B cell (primary cell): ENCODE data around the gene PTPN14. TPM values are rescaled to one million over a fixed set of nuclear protein-coding genes. Genes with fewer than 3 reads are reported as not detected.

Experiments
- ATAC-seq: fragments of 200-7000 bp; cut with Tn5 transposase; one replicate; pipeline ENCODE4 v1.10.0; 2021; ENCODE audit warnings: low read depth, mild to moderate bottlenecking, moderate number of reproducible peaks, moderate library complexity
- CTCF ChIA-PET: fragments of 350-600 bp; sonication (Branson Sonifier 250); formaldehyde crosslinking; loops from one replicate; lab custom pipeline; 2021; ENCODE audit warnings: antibody characterized with exemption, inconsistent platforms; lab: Charles Lee
- POLR2A ChIA-PET: fragments of 350-600 bp; sonication (Branson Sonifier 250); formaldehyde crosslinking; loops from one replicate; lab custom pipeline; 2021; ENCODE audit warnings: antibody characterized with exemption; lab: Charles Lee
- DNase-seq: peaks from one replicate; pipeline ENCODE4 v3.0.0; 2013
- H2AFZ ChIP-seq: 2 replicates; pipeline ENCODE4 v1.6.1; 2012; ENCODE audit warnings: mild to moderate bottlenecking, low read depth, low read length; ENCODE audit not compliant: insufficient read depth, poor library complexity, severe bottlenecking
- H3K27ac ChIP-seq, 2 donors: 1 replicate in 1 of 2; 2 replicates in 1 of 2; pipeline ENCODE4 v1.5.1; 2012 to 2013; ENCODE audit warnings: low read length in 2 of 2, mild to moderate bottlenecking in 2 of 2, moderate library complexity in 1 of 2
- H3K27me3 ChIP-seq, 4 experiments: fragments of 200-600 bp in 1 of 4; sonication (generic) in 1 of 4; replicated peaks in 1 of 4; 1 replicate in 2 of 4; 2 replicates in 2 of 4; pipeline versions ENCODE4 v1.6.1 to v1.7.0; 2013 to 2016; ENCODE audit warnings: low read length in 3 of 4, mild to moderate bottlenecking in 2 of 4, mixed read lengths in 1 of 4, moderate library complexity in 1 of 4; ENCODE audit not compliant: insufficient read depth in 4 of 4, control insufficient read depth in 3 of 4; ENCODE audit errors: control extremely low read depth in 1 of 4
- H3K36me3 ChIP-seq, 2 experiments: replicated peaks in 1 of 2; 1 replicate in 1 of 2; 2 replicates in 1 of 2; pipeline versions ENCODE4 v1.6.1 to v1.7.1; 2013; ENCODE audit warnings: low read length in 1 of 2; ENCODE audit not compliant: insufficient read depth in 2 of 2, control insufficient read depth in 1 of 2; ENCODE audit errors: control extremely low read depth in 1 of 2, extremely low read depth in 1 of 2
- H3K4me1 ChIP-seq, 2 donors: fragments of 200-600 bp in 1 of 2; sonication (generic) in 1 of 2; 1 replicate in 1 of 2; 2 replicates in 1 of 2; pipeline versions ENCODE4 v1.5.1 to v1.6.1; 2013 to 2017; ENCODE audit warnings: low read length in 2 of 2; ENCODE audit not compliant: control insufficient read depth in 2 of 2, insufficient read depth in 2 of 2
- H3K4me2 ChIP-seq: replicated peaks from 2 replicates; pipeline ENCODE3; 2012; ENCODE audit warnings: mild to moderate bottlenecking, low read depth, low read length; ENCODE audit not compliant: poor library complexity, severe bottlenecking
- H3K4me3 ChIP-seq, 5 experiments: fragments of 200-600 bp in 1 of 5; sonication (generic) in 1 of 5; 1 replicate in 3 of 5; 2 replicates in 2 of 5; pipeline versions ENCODE4 v1.5.1 to v1.7.0; 2011 to 2016; ENCODE audit warnings: low read length in 4 of 5, mild to moderate bottlenecking in 4 of 5, low read depth in 2 of 5, control low read depth in 1 of 5, moderate library complexity in 1 of 5; ENCODE audit not compliant: insufficient read depth in 1 of 5; ENCODE audit errors: control extremely low read depth in 1 of 5, extremely low read depth in 1 of 5
- H3K79me2 ChIP-seq: fragments of 200-600 bp; sonication (generic); one replicate; pipeline ENCODE4 v1.6.0; 2016; ENCODE audit warnings: low read length; ENCODE audit not compliant: control insufficient read depth, insufficient read depth
- H3K9ac ChIP-seq: fragments of 200-600 bp; sonication (generic); 2 replicates; pipeline ENCODE4 v1.6.1; 2017; ENCODE audit warnings: mild to moderate bottlenecking, low read length, moderate library complexity
- H3K9me3 ChIP-seq, 3 donors: one replicate each; pipeline versions ENCODE4 v1.6.1 to v1.7.1; 2013; ENCODE audit warnings: low read length in 2 of 3; ENCODE audit not compliant: control insufficient read depth in 2 of 3, insufficient read depth in 1 of 3; ENCODE audit errors: control extremely low read depth in 1 of 3
- H4K20me1 ChIP-seq: 2 replicates; pipeline ENCODE4 v1.6.0; 2012; ENCODE audit warnings: mild to moderate bottlenecking, low read length; ENCODE audit not compliant: insufficient read depth, control insufficient read depth, poor library complexity, severe bottlenecking
- H3K27ac Mint-ChIP-seq: one replicate; pipeline ENCODE4 v1.8.0; 2021; ENCODE audit warnings: mixed read lengths
- H3K27me3 Mint-ChIP-seq: one replicate; pipeline ENCODE4 v1.8.0; 2021; ENCODE audit warnings: mixed read lengths
- H3K4me1 Mint-ChIP-seq: one replicate; pipeline ENCODE4 v1.8.0; 2021; ENCODE audit warnings: mixed read lengths
- H3K4me3 Mint-ChIP-seq: one replicate; pipeline ENCODE4 v1.8.0; 2021; ENCODE audit warnings: mixed read lengths
- H3K9me3 Mint-ChIP-seq: one replicate; pipeline ENCODE4 v1.8.0; 2022; ENCODE audit warnings: mixed read lengths; ENCODE audit not compliant: insufficient read depth
- CTCF ChIP-seq: fragments of 200-600 bp; IDR thresholded peaks from one replicate; pipeline ENCODE4 v1.8.0; 2022; ENCODE audit warnings: antibody characterized with exemption, mild to moderate bottlenecking
- EZH2 ChIP-seq: IDR thresholded peaks from 2 replicates; pipeline ENCODE4 v1.6.1; 2012; ENCODE audit warnings: borderline replicate concordance, low read depth, mild to moderate bottlenecking, moderate library complexity, low read length; ENCODE audit not compliant: insufficient read depth, poor library complexity, severe bottlenecking
- WGBS: methylation state at CpG from one replicate; pipeline ENCODE4 v1.1.5; 2013; ENCODE audit warnings: missing lambda C conversion rate; ENCODE audit not compliant: insufficient coverage; 5-methylcytosine and 5-hydroxymethylcytosine counted together
- intact Hi-C: fragments of 100-400 bp; cut with micrococcal nuclease; formaldehyde crosslinking; loops from one replicate; pipeline ENCODE4 v1.10.0; 2022
- polyA plus RNA-seq: library from polyadenylated mRNA; depleted of rRNA; stranded (reverse); fragments of >200 nt; gene quantifications from 2 replicates; pipeline ENCODE4 v1.2.3, GENCODE V29; 2012
- total RNA-seq, 2 donors: library from RNA; stranded (reverse); fragments of 120-200 nt in 1 of 2; gene quantifications; 1 replicate in 1 of 2; 2 replicates in 1 of 2; pipeline versions ENCODE4 v1.2.3 to v1.2.4, GENCODE V29; 2013 to 2022

Gene PTPN14
- total and polyA plus RNA-seq, 2 donors (not counting 1 experiment from before 2014, with no cell fraction given): under 0.01 TPM; not detected in 1

- Histone ChIP-seq H3K4me2 (no peak overlapping the region), H4K20me1 (no peaks in the 10 kb centered on the region), H2AFZ (no peak overlapping the region), H3K9ac (no peak overlapping the region), H3K4me1 (no peaks in the 10 kb centered on the region), H3K36me3 (no peaks in the 10 kb centered on the region), H3K4me3 (no peak overlapping the region), H3K27me3 (no peaks in the 10 kb centered on the region), H3K9me3 (peaks cover 0 to 15% (median 11%) of the 10 kb centered on the region in 3 donors), H3K79me2 (no peaks in the 10 kb centered on the region), H3K27ac (no peak overlapping the region)
- Mint-ChIP-seq H3K4me3 (no peak overlapping the region), H3K27me3 (peaks cover 11% of the 10 kb centered on the region), H3K9me3 (peaks cover 10% of the 10 kb centered on the region), H3K27ac (no peak overlapping the region), H3K4me1 (no peaks in the 10 kb centered on the region)
- POLR2A ChIA-PET: no interaction called here
- CTCF ChIA-PET: interaction anchor here (1.4 kb wide), 1 partner anchor 21 kb away, joined by 3 read pairs; no protein-coding TSS in a partner anchor
- TF ChIP-seq EZH2 (no peak), CTCF (no peak)
- no peak for ATAC-seq
- intact Hi-C loops: no loop called here
- no peak for DNase-seq
- 100% methylated on average over 1 of the region's 11 CpGs for WGBS
Observed at GRCh38 chr1:214573386-214574318, 22.2 kb upstream of the PTPN14 start.

- POLR2A ChIA-PET: no interaction called here
- no peak overlapping the region for H3K27ac Mint-ChIP-seq
Observed at GRCh38 chr1:214571281-214571680, 19.9 kb upstream of the PTPN14 start.

More at GRCh38 chr1:214571281-214571680, 19.9 kb upstream of the PTPN14 start:
- no peak overlapping the region for H3K9ac ChIP-seq
- H3K4me3 ChIP-seq: no peak overlapping the region
- H3K79me2 ChIP-seq: no peaks in the 10 kb centered on the region
- ATAC-seq (no peak), DNase-seq (no peak)
- Mint-ChIP-seq H3K9me3 (peaks cover 6% of the 10 kb centered on the region), H3K4me1 (no peaks in the 10 kb centered on the region), H3K4me3 (no peak overlapping the region), H3K27me3 (peaks cover 11% of the 10 kb centered on the region)
- H2AFZ ChIP-seq: no peak overlapping the region
- no peak overlapping the region for H3K4me2 ChIP-seq
- CTCF ChIA-PET: interaction anchor here (0.9 kb wide), 1 partner anchor 13 kb away, joined by 3 read pairs; no protein-coding TSS in a partner anchor
- intact Hi-C loops: no loop called here
- no peaks in the 10 kb centered on the region for H3K4me1 ChIP-seq
- no peaks in the 10 kb centered on the region for H3K36me3 ChIP-seq
- H3K27ac ChIP-seq: no peak overlapping the region
- H4K20me1 ChIP-seq: no peaks in the 10 kb centered on the region
- no peaks in the 10 kb centered on the region for H3K27me3 ChIP-seq
- peaks cover 0 to 8% (median 0%) of the 10 kb centered on the region in 3 donors for H3K9me3 ChIP-seq
- TF ChIP-seq CTCF (no peak), EZH2 (no peak)
